Muscle layer of duodenum (tissue), 2 donors: Measurements from ENCODE around the gene PLEKHM3.

Source experiments
- H3K27ac ChIP-seq: one replicate; pipeline ENCODE4 v1.7.0; 2013; ENCODE audit warnings: mild to moderate bottlenecking, low read length
- H3K27me3 ChIP-seq: one replicate; pipeline ENCODE4 v1.7.0; 2013; ENCODE audit warnings: low read depth, mild to moderate bottlenecking, control low read depth, low read length
- H3K36me3 ChIP-seq, 2 donors: one replicate each; pipeline ENCODE4 v1.7.0; 2013; ENCODE audit warnings: low read length in 2 of 2, control low read depth in 1 of 2, mild to moderate bottlenecking in 1 of 2; ENCODE audit not compliant: insufficient read depth in 2 of 2, control insufficient read depth in 1 of 2
- H3K4me1 ChIP-seq, 2 donors: one replicate each; pipeline ENCODE4 v1.7.0; 2013; ENCODE audit warnings: low read length in 2 of 2, mild to moderate bottlenecking in 2 of 2, control low read depth in 1 of 2, moderate library complexity in 1 of 2; ENCODE audit not compliant: insufficient read depth in 2 of 2, control insufficient read depth in 1 of 2
- H3K4me3 ChIP-seq, 2 donors: one replicate each; pipeline ENCODE4 v1.7.0; 2013; ENCODE audit warnings: low read length in 2 of 2, low read depth in 1 of 2, mild to moderate bottlenecking in 1 of 2
- H3K9me3 ChIP-seq, 2 donors: one replicate each; pipeline ENCODE4 v1.7.0; 2013; ENCODE audit warnings: low read length in 2 of 2, control low read depth in 1 of 2, mild to moderate bottlenecking in 1 of 2; ENCODE audit not compliant: control insufficient read depth in 1 of 2
- donor health status: healthy.

Gene PLEKHM3

GRCh38 chr2:208025037-208025813 is at the start of gene PLEKHM3:
PLEKHM3 (minus strand) TSS chr2:208025527; CDS start chr2:208001639, 23,888 bp downstream.
- Histone ChIP-seq H3K27ac (peak within 1 kb of the TSS; percentile 71), H3K27me3 (no peaks in the 10 kb centered on the region), H3K36me3 (no peaks in the 10 kb centered on the region), H3K4me3 (peak within 1 kb of the TSS; percentile 71 to 96), H3K9me3 (no peaks in the 10 kb centered on the region), H3K4me1 (peaks cover 5 to 14% of the 10 kb centered on the region in 2 donors)

- no peak overlapping the region for H3K4me3 ChIP-seq
- H3K27ac ChIP-seq = no peak overlapping the region
- H3K27me3 ChIP-seq = no peaks in the 10 kb centered on the region
- H3K4me1 ChIP-seq = no peaks in the 10 kb centered on the region
- H3K36me3 ChIP-seq = no peaks in the 10 kb centered on the region
- H3K9me3 ChIP-seq = peaks cover 0 to 2% of the 10 kb centered on the region in 2 donors
Observed at GRCh38 chr2:208074610-208075356, 49.5 kb upstream of the PLEKHM3 start.

- no peak overlapping the region for H3K4me3 ChIP-seq
Observed at GRCh38 chr2:208072250-208072892, 47.0 kb upstream of the PLEKHM3 start.

GRCh38 chr2:208069186-208069585 is 43.9 kb upstream of the PLEKHM3 start:
- no peaks in the 10 kb centered on the region for H3K27me3 ChIP-seq
- no peaks in the 10 kb centered on the region for H3K9me3 ChIP-seq
- no peak overlapping the region for H3K4me3 ChIP-seq
- H3K27ac ChIP-seq = no peak overlapping the region
- no peaks in the 10 kb centered on the region for H3K4me1 ChIP-seq
- no peaks in the 10 kb centered on the region for H3K36me3 ChIP-seq

More at GRCh38 chr2:208072250-208072892, 47.0 kb upstream of the PLEKHM3 start:
- Histone ChIP-seq H3K9me3 (no peaks in the 10 kb centered on the region), H3K27me3 (no peaks in the 10 kb centered on the region), H3K27ac (no peak overlapping the region), H3K36me3 (no peaks in the 10 kb centered on the region), H3K4me1 (no peaks in the 10 kb centered on the region)

GRCh38 chr2:208066016-208066415 is 40.7 kb upstream of the PLEKHM3 start:
- no peaks in the 10 kb centered on the region for H3K9me3 ChIP-seq
- H3K27ac ChIP-seq = no peak overlapping the region
- H3K36me3 ChIP-seq = no peaks in the 10 kb centered on the region
- no peak overlapping the region for H3K4me3 ChIP-seq
- H3K4me1 ChIP-seq = no peaks in the 10 kb centered on the region
- H3K27me3 ChIP-seq = no peaks in the 10 kb centered on the region

- Histone ChIP-seq H3K27me3 (no peaks in the 10 kb centered on the region), H3K36me3 (no peaks in the 10 kb centered on the region), H3K27ac (no peak overlapping the region), H3K9me3 (no peaks in the 10 kb centered on the region), H3K4me1 (no peaks in the 10 kb centered on the region), H3K4me3 (no peak overlapping the region)
Observed at GRCh38 chr2:208065476-208065875, 40.1 kb upstream of the PLEKHM3 start.

GRCh38 chr2:208064220-208064961 is 39.1 kb upstream of the PLEKHM3 start:
- Histone ChIP-seq H3K27me3 (no peaks in the 10 kb centered on the region), H3K9me3 (no peaks in the 10 kb centered on the region), H3K4me3 (no peak overlapping the region), H3K36me3 (no peaks in the 10 kb centered on the region), H3K27ac (no peak overlapping the region), H3K4me1 (no peaks in the 10 kb centered on the region)

GRCh38 chr2:208062961-208063360 is 37.6 kb upstream of the PLEKHM3 start:
- Histone ChIP-seq H3K27ac (no peak overlapping the region), H3K4me3 (no peak overlapping the region), H3K27me3 (no peaks in the 10 kb centered on the region), H3K36me3 (no peaks in the 10 kb centered on the region), H3K4me1 (no peaks in the 10 kb centered on the region), H3K9me3 (no peaks in the 10 kb centered on the region)

GRCh38 chr2:208062113-208062512 is 36.8 kb upstream of the PLEKHM3 start:
- Histone ChIP-seq H3K9me3 (no peaks in the 10 kb centered on the region), H3K27me3 (no peaks in the 10 kb centered on the region), H3K27ac (no peak overlapping the region), H3K36me3 (no peaks in the 10 kb centered on the region), H3K4me3 (no peak overlapping the region), H3K4me1 (no peaks in the 10 kb centered on the region)

- no peaks in the 10 kb centered on the region for H3K4me1 ChIP-seq
- H3K4me3 ChIP-seq = no peak overlapping the region
- no peaks in the 10 kb centered on the region for H3K36me3 ChIP-seq
- H3K9me3 ChIP-seq = no peaks in the 10 kb centered on the region
- H3K27me3 ChIP-seq = no peaks in the 10 kb centered on the region
- no peak overlapping the region for H3K27ac ChIP-seq
Observed at GRCh38 chr2:208057108-208057507, 31.8 kb upstream of the PLEKHM3 start.

GRCh38 chr2:208049441-208049840 is 24.1 kb upstream of the PLEKHM3 start:
- H3K27ac ChIP-seq = no peak overlapping the region
- H3K4me3 ChIP-seq = no peak overlapping the region
- H3K4me1 ChIP-seq = no peaks in the 10 kb centered on the region
- H3K27me3 ChIP-seq = no peaks in the 10 kb centered on the region
- H3K9me3 ChIP-seq = no peaks in the 10 kb centered on the region
- no peaks in the 10 kb centered on the region for H3K36me3 ChIP-seq
